GM18498 (cell line): ENCODE measurements around the gene RHOD.

Source experiments
- ATAC-seq: cut with Tn5 transposase; IDR thresholded peaks from one replicate; pipeline ENCODE4 v1.9.1; 2021; ENCODE audit warnings: mild to moderate bottlenecking, moderate library complexity; ENCODE audit not compliant: unreplicated experiment

Gene RHOD

GRCh38 chr11:67031791-67032561 lies 24.7 kb upstream of the RHOD start:
- no peak for ATAC-seq

- no peak for ATAC-seq
Measured at GRCh38 chr11:67032830-67033551, 23.7 kb upstream of the RHOD start.

- ATAC-seq = no peak
Measured at GRCh38 chr11:67033661-67034166, 22.9 kb upstream of the RHOD start.

- no peak for ATAC-seq
Measured at GRCh38 chr11:67034350-67034749, 22.3 kb upstream of the RHOD start.

GRCh38 chr11:67040147-67040546 lies 16.5 kb upstream of the RHOD start:
- no peak for ATAC-seq

GRCh38 chr11:67041602-67042001 lies 15.0 kb upstream of the RHOD start:
- ATAC-seq = no peak

GRCh38 chr11:67043572-67044349 lies 12.9 kb upstream of the RHOD start:
- ATAC-seq = no peak

- no peak for ATAC-seq
Measured at GRCh38 chr11:67044496-67044895, 12.2 kb upstream of the RHOD start.

GRCh38 chr11:67045314-67045713 lies 11.3 kb upstream of the RHOD start:
- ATAC-seq = no peak

GRCh38 chr11:67048515-67049130 lies 8.0 kb upstream of the RHOD start:
- ATAC-seq = no peak

- ATAC-seq = no peak
Measured at GRCh38 chr11:67050139-67050538, 6.5 kb upstream of the RHOD start.

GRCh38 chr11:67051180-67051893 lies 5.3 kb upstream of the RHOD start:
- ATAC-seq = no peak

GRCh38 chr11:67051945-67052488 lies 4.6 kb upstream of the RHOD start:
- no peak for ATAC-seq

GRCh38 chr11:67052891-67053290 lies 3.8 kb upstream of the RHOD start:
- ATAC-seq = no peak

- no peak for ATAC-seq
Measured at GRCh38 chr11:67053896-67054329, 2.7 kb upstream of the RHOD start.

GRCh38 chr11:67054346-67054835 lies 2.3 kb upstream of the RHOD start:
- ATAC-seq = no peak

- ATAC-seq = no peak
Measured at GRCh38 chr11:67054836-67055523, 1.7 kb upstream of the RHOD start.

GRCh38 chr11:67055812-67056211 lies 835 bp upstream of the RHOD start:
- ATAC-seq = no peak

GRCh38 chr11:67057205-67057672 lies 592 bp downstream of the RHOD start:
- no peak for ATAC-seq
